ENCODE measurements around the gene PDGFD. TPM values are rescaled to one million over a fixed set of nuclear protein-coding genes. Genes with fewer than 3 reads are reported as not detected.

The PDGFD gene
- total and polyA plus RNA-seq, 2 donors (not counting 3 experiments of a cell fraction or from before 2014, with no cell fraction given) = 6.3 to 13.1 TPM

GRCh38 chr11:104146421-104146820 lies 17.5 kb downstream of the PDGFD start:
- Histone ChIP-seq H3K9me1 (replicated peaks; ENCODE audit: control insufficient read depth, extremely low read depth, insufficient read depth, low read length) (no peaks in the 10 kb centered on the region), H3K9ac (replicated peaks; ENCODE audit: extremely low read depth, insufficient read depth, low read length) (no peak overlapping the region), H4K20me1 (replicated peaks; ENCODE audit: control insufficient read depth, extremely low read depth, insufficient read depth, low read length) (no peaks in the 10 kb centered on the region), H3K4me3 (replicated peaks in 1 of 3; ENCODE audit: insufficient read depth in 1 of 3, low read depth in 1 of 3, low read length in 3 of 3) (no peak overlapping the region), H3K27me3 (ENCODE audit: control insufficient read depth in 2 of 2, insufficient read depth in 2 of 2, low read length in 2 of 2) (no peaks in the 10 kb centered on the region), H3K9me3 (replicated peaks; ENCODE audit: control insufficient read depth, insufficient read depth, low read length) (no peaks in the 10 kb centered on the region), H3K4me1 (ENCODE audit: control insufficient read depth, extremely low read depth, insufficient read depth, low read length) (no peaks in the 10 kb centered on the region), H2AFZ (ENCODE audit: low read depth, low read length) (no peak overlapping the region), H3K36me3 (ENCODE audit: control insufficient read depth in 2 of 2, extremely low read depth in 1 of 2, insufficient read depth in 2 of 2, low read length in 2 of 2) (no peaks in the 10 kb centered on the region), H3K4me2 (ENCODE audit: insufficient read depth, low read length) (no peak overlapping the region), H3K79me2 (ENCODE audit: control insufficient read depth, insufficient read depth, low read length) (no peaks in the 10 kb centered on the region), H3K27ac (ENCODE audit: insufficient read depth, low read depth, low read length) (no peak overlapping the region)
- no peak for FAIRE-seq
- intact Hi-C loops (cut with micrococcal nuclease) (no loop called here), dilution Hi-C loops (cut with MboI; ENCODE audit: extremely low pct_ligation_motif_present, low sequenced_read_pairs) (no loop called here)
- DNase-seq (ENCODE audit: low read depth, low spot score) = no peak
- ChIA-PET POLR2A (interaction anchor here (0.6 kb wide), 1 partner anchor 1430 kb away, joined by 4 read pairs; no protein-coding TSS in a partner anchor), CTCF (interaction anchor here (1.5 to 4.5 kb wide), 3 partner anchors 10 to 464 kb away, joined by 3 to 25 read pairs (median 8); no protein-coding TSS in a partner anchor)
- TF ChIP-seq MYC (IDR thresholded peaks at IDR 0.05; ENCODE audit: low read depth, low read length) (no peak), GATA2 (IDR thresholded peaks at IDR 0.05; ENCODE audit: insufficient read depth, insufficient read length, low read depth, low read length) (no peak), POLR2A (IDR thresholded peaks at IDR 0.05; ENCODE audit: low read depth, low read length) (no peak), EZH2 (IDR thresholded peaks at IDR 0.05; ENCODE audit: borderline replicate concordance, low read depth, low read length, severe bottlenecking) (no peak), POLR2AphosphoS5 (IDR thresholded peaks at IDR 0.05; ENCODE audit: insufficient read depth, low read depth, low read length) (no peak), FOS (IDR thresholded peaks at IDR 0.05; ENCODE audit: borderline replicate concordance, insufficient read depth, low read length) (no peak), JUN (IDR thresholded peaks at IDR 0.05; ENCODE audit: borderline replicate concordance, insufficient read depth, insufficient read length, low read depth) (no peak)
- TF ChIP-seq, protein P1, sequence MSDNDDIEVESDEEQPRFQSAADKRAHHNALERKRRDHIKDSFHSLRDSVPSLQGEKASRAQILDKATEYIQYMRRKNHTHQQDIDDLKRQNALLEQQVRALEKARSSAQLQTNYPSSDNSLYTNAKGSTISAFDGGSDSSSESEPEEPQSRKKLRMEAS (IDR thresholded peaks at IDR 0.05; ENCODE audit: insufficient read depth, insufficient read length) = no peak
- TF ChIP-seq, protein P2, sequence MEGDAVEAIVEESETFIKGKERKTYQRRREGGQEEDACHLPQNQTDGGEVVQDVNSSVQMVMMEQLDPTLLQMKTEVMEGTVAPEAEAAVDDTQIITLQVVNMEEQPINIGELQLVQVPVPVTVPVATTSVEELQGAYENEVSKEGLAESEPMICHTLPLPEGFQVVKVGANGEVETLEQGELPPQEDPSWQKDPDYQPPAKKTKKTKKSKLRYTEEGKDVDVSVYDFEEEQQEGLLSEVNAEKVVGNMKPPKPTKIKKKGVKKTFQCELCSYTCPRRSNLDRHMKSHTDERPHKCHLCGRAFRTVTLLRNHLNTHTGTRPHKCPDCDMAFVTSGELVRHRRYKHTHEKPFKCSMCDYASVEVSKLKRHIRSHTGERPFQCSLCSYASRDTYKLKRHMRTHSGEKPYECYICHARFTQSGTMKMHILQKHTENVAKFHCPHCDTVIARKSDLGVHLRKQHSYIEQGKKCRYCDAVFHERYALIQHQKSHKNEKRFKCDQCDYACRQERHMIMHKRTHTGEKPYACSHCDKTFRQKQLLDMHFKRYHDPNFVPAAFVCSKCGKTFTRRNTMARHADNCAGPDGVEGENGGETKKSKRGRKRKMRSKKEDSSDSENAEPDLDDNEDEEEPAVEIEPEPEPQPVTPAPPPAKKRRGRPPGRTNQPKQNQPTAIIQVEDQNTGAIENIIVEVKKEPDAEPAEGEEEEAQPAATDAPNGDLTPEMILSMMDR (IDR thresholded peaks at IDR 0.05; ENCODE audit: extremely low read depth in 1 of 2, insufficient read depth in 1 of 2, low read depth in 1 of 2, low read length in 2 of 2) = no peak
- BruUV-seq (replicated peaks) = no TSS peak

Data from endothelial cell of umbilical vein (primary cell).